Measurements from ENCODE around the gene GNAS-AS1. TPM values are rescaled to one million over a fixed set of nuclear protein-coding genes. Genes with fewer than 3 reads are reported as not detected.

Gene GNAS-AS1
- total RNA-seq, 4 donors from 2014 or later, result 0.28 TPM; not detected in 3

GRCh38 chr20:58784321-58785074 lies 66.2 kb downstream of the GNAS-AS1 start:
- TF ChIP-seq CTCF (IDR thresholded peaks at IDR 0.05), result no peak
- ATAC-seq (ENCODE audit: low FRiP score), result no peak

GRCh38 chr20:58783511-58784011 lies 67.1 kb downstream of the GNAS-AS1 start:
- TF ChIP-seq CTCF (IDR thresholded peaks at IDR 0.05), result no peak
- no peak for DNase-seq (ENCODE audit: low spot score)
- no peak for ATAC-seq (ENCODE audit: low FRiP score)

More at GRCh38 chr20:58784321-58785074, 66.2 kb downstream of the GNAS-AS1 start:
- no peak for DNase-seq (ENCODE audit: low spot score)

GRCh38 chr20:58781138-58781537 lies 69.6 kb downstream of the GNAS-AS1 start:
- no peak for DNase-seq (ENCODE audit: low spot score)
- TF ChIP-seq CTCF (IDR thresholded peaks at IDR 0.05), result no peak
- no peak for ATAC-seq (ENCODE audit: low FRiP score)

GRCh38 chr20:58778760-58779159 lies 71.9 kb downstream of the GNAS-AS1 start:
- DNase-seq (ENCODE audit: low spot score) (no peak), ATAC-seq (ENCODE audit: low FRiP score) (no peak)
- TF ChIP-seq CTCF (IDR thresholded peaks at IDR 0.05), result no peak

- ATAC-seq (ENCODE audit: low FRiP score) (no peak), DNase-seq (ENCODE audit: low spot score) (no peak)
- no peak for TF ChIP-seq CTCF (IDR thresholded peaks at IDR 0.05)
These were observed 73.0 kb downstream of the GNAS-AS1 start for GRCh38 chr20:58777657-58778056.

GRCh38 chr20:58776109-58776508 lies 74.6 kb downstream of the GNAS-AS1 start:
- DNase-seq (ENCODE audit: low spot score), result no peak
- no peak for TF ChIP-seq CTCF (IDR thresholded peaks at IDR 0.05)

GRCh38 chr20:58775371-58775770 lies 75.3 kb downstream of the GNAS-AS1 start:
- no peak for ATAC-seq (ENCODE audit: low FRiP score)
- DNase-seq (ENCODE audit: low spot score), result no peak
- TF ChIP-seq CTCF (IDR thresholded peaks at IDR 0.05), result no peak

More at GRCh38 chr20:58776109-58776508, 74.6 kb downstream of the GNAS-AS1 start:
- ATAC-seq (ENCODE audit: low FRiP score), result no peak
